Measurements from ENCODE around the gene CYP4V2.

GRCh38 chr4:186161138-186161537, 30.2 kb upstream of the CYP4V2 start:
- TF ChIP-seq POLR2A (IDR thresholded peaks at IDR 0.05) (no peak), CTCF (IDR thresholded peaks at IDR 0.05) (no peak), POLR2AphosphoS5 (IDR thresholded peaks at IDR 0.05) (no peak)

Data from transverse colon (tissue), 4 donors.